DOHH2 (cell line): ENCODE measurements around the gene EFEMP1.

ENCODE experiments used
- H3F3A ChIP-seq: fragments of 200-600 bp; sonication (generic), shearing (Covaris generic); 2 replicates; pipeline ENCODE4 v1.6.0; 2016; ENCODE audit warnings: antibody characterized with exemption, mild to moderate bottlenecking; ENCODE audit not compliant: control insufficient read depth, insufficient read depth
- H3K27ac ChIP-seq: fragments of 200-600 bp; sonication (generic); 2 replicates; pipeline ENCODE4 v1.5.1; 2014; ENCODE audit warnings: low read depth, mild to moderate bottlenecking, low read length, moderate library complexity
- H3K27me3 ChIP-seq: fragments of 200-600 bp; sonication (generic); 2 replicates; pipeline ENCODE4 v1.6.1; 2014; ENCODE audit warnings: mild to moderate bottlenecking, low read length, mixed read lengths; ENCODE audit not compliant: control insufficient read depth
- H3K36me3 ChIP-seq: fragments of 200-600 bp; sonication (generic); 2 replicates; pipeline ENCODE4 v1.6.1; 2014; ENCODE audit warnings: mild to moderate bottlenecking, low read length, moderate library complexity, mixed read lengths; ENCODE audit not compliant: control insufficient read depth
- H3K4me1 ChIP-seq: fragments of 200-600 bp; sonication (generic); 2 replicates; pipeline ENCODE4 v1.6.1; 2014; ENCODE audit warnings: mild to moderate bottlenecking, low read length, mixed read lengths; ENCODE audit not compliant: control insufficient read depth
- H3K4me2 ChIP-seq: fragments of 200-600 bp; sonication (generic); 2 replicates; pipeline ENCODE4 v1.6.0; 2014; ENCODE audit warnings: mild to moderate bottlenecking, low read length, moderate library complexity
- H3K4me3 ChIP-seq: fragments of 200-600 bp; sonication (generic); 2 replicates; pipeline ENCODE4 v1.5.1; 2014; ENCODE audit warnings: mild to moderate bottlenecking, low read length, mixed read lengths
- H3K79me2 ChIP-seq: fragments of 200-600 bp; sonication (generic); 2 replicates; pipeline ENCODE4 v1.6.1; 2014; ENCODE audit warnings: mild to moderate bottlenecking, low read length, mixed read lengths; ENCODE audit not compliant: control insufficient read depth
- H3K9me2 ChIP-seq: fragments of 200-600 bp; sonication (generic); replicated peaks from 2 replicates; pipeline ENCODE4 v1.6.1; 2014; ENCODE audit warnings: mild to moderate bottlenecking, low read length, mixed read lengths; ENCODE audit not compliant: control insufficient read depth
- H3K9me3 ChIP-seq: fragments of 200-600 bp; sonication (generic); 2 replicates; pipeline ENCODE4 v1.6.1; 2014; ENCODE audit warnings: antibody characterized with exemption, low read length, mixed read lengths; ENCODE audit not compliant: control insufficient read depth, insufficient read depth
- H4K20me1 ChIP-seq: fragments of 200-600 bp; sonication (generic); 2 replicates; pipeline ENCODE4 v1.6.0; 2014; ENCODE audit warnings: low read depth, mild to moderate bottlenecking, antibody characterized with exemption, low read length, moderate library complexity; ENCODE audit not compliant: control insufficient read depth, insufficient read depth
- EZH2phosphoT487 ChIP-seq: fragments of 200-600 bp; sonication (generic); IDR thresholded peaks from 2 replicates; pipeline ENCODE4 v1.6.1; 2017; ENCODE audit warnings: borderline replicate concordance, mild to moderate bottlenecking, antibody characterized with exemption, low read length, moderate library complexity, mixed read lengths
- TF ChIP-seq, protein P1 (sequence below): fragments of 200-600 bp; sonication (generic); IDR thresholded peaks from one replicate; pipeline ENCODE4 v1.5.1; 2014; ENCODE audit warnings: antibody characterized with exemption, mild to moderate bottlenecking, low read depth, low read length; ENCODE audit not compliant: poor library complexity, severe bottlenecking

The EFEMP1 gene

DNA sequence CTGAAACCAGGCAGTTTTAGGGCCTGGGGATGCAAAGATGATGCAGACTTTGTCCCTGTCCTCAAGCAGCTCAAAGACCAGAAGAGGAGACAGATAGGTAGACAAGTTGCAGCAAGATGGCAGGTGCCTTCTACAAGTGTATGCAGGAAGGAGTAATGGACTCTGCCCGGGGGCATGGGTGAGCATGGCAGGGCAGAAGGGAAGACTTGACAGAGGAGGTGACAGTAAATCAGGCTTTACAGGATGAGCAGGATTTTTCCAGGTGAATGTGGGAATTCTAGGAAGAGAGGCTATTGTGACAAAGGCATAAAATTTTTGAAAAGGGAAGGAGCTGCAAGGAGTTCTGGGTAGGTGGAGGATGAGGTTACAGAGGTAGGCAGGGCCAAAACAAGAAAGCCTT lies 4.7 kb downstream of the EFEMP1 start:
- Histone ChIP-seq H3K9me3 (no peaks in the 10 kb centered on the region), H3K4me3 (no peak overlapping the region), H3K4me2 (no peak overlapping the region), H4K20me1 (no peaks in the 10 kb centered on the region), H3K27me3 (peaks cover 20% of the 10 kb centered on the region), H3F3A (no peaks in the 10 kb centered on the region), H3K79me2 (no peaks in the 10 kb centered on the region), H3K4me1 (no peaks in the 10 kb centered on the region), H3K27ac (no peak overlapping the region), H3K36me3 (no peaks in the 10 kb centered on the region), H3K9me2 (no peaks in the 10 kb centered on the region)
- TF ChIP-seq, protein P1, sequence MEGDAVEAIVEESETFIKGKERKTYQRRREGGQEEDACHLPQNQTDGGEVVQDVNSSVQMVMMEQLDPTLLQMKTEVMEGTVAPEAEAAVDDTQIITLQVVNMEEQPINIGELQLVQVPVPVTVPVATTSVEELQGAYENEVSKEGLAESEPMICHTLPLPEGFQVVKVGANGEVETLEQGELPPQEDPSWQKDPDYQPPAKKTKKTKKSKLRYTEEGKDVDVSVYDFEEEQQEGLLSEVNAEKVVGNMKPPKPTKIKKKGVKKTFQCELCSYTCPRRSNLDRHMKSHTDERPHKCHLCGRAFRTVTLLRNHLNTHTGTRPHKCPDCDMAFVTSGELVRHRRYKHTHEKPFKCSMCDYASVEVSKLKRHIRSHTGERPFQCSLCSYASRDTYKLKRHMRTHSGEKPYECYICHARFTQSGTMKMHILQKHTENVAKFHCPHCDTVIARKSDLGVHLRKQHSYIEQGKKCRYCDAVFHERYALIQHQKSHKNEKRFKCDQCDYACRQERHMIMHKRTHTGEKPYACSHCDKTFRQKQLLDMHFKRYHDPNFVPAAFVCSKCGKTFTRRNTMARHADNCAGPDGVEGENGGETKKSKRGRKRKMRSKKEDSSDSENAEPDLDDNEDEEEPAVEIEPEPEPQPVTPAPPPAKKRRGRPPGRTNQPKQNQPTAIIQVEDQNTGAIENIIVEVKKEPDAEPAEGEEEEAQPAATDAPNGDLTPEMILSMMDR: no peak
- TF ChIP-seq EZH2phosphoT487: no peak

DNA sequence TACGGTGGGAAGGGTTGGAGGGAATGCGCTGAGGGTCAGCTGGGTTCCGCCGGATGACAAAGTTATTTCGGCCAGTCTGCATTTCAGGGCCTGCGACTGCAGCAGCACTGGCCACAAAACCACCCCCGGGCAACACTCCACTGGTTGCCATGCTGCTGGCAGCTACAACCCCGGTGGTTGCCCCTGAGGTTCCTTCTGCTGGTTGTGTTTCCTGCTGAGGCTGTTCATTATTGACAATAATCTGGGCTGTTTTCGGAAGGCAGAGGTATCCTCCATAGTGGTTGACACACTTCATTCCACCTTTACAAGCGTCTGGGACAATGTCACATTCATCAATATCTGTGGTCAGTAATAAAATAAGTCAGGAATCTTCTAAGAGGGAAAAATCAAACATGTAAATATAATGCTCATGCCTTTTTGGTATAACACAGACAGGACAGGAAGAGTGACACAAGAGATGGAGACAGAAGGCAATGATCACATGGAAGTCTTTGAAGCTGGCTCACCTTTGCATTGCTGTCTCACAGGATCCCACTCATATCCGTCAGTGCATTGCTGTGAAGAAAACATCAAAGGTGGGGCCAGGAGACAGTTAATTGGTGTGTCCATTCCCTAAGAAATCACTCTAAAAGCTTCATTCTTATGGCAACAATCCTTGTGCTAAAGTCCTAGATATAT lies 5.7 kb downstream of the EFEMP1 start:
- Histone ChIP-seq H3K4me2 (no peak overlapping the region), H3F3A (no peaks in the 10 kb centered on the region), H3K4me1 (no peaks in the 10 kb centered on the region), H3K79me2 (no peaks in the 10 kb centered on the region), H3K4me3 (no peak overlapping the region), H3K27me3 (peaks cover 14% of the 10 kb centered on the region), H3K36me3 (no peaks in the 10 kb centered on the region), H4K20me1 (no peaks in the 10 kb centered on the region), H3K9me2 (no peaks in the 10 kb centered on the region), H3K9me3 (no peaks in the 10 kb centered on the region), H3K27ac (no peak overlapping the region)
- no peak for TF ChIP-seq EZH2phosphoT487
- TF ChIP-seq, protein P1: no peak

DNA sequence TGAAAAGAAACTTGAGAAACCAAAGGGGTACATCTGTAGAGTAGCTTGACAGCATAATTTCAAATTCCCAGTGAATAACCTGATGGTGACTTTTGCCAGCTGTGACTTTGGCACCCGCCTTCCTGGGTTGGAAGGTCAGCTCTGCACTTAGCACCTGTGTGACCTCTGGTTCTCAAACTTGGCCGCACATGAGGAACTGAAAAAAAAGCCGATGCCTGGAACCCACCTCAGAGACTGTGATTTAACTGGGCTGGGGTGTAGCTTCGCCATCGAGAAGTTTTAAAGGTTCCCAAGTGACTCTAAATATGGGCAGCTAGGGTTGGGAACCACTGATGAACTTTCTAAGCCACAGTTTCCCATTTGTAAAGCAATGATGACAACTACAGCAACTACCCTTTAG lies 6.5 kb downstream of the EFEMP1 start:
- Histone ChIP-seq H3K9me3 (no peaks in the 10 kb centered on the region), H3K4me1 (no peaks in the 10 kb centered on the region), H3K27me3 (peaks cover 8% of the 10 kb centered on the region), H3K4me2 (no peak overlapping the region), H4K20me1 (no peaks in the 10 kb centered on the region), H3K36me3 (no peaks in the 10 kb centered on the region), H3K4me3 (no peak overlapping the region), H3K27ac (no peak overlapping the region), H3F3A (no peaks in the 10 kb centered on the region), H3K9me2 (no peaks in the 10 kb centered on the region), H3K79me2 (no peaks in the 10 kb centered on the region)
- TF ChIP-seq, protein P1: no peak
- no peak for TF ChIP-seq EZH2phosphoT487
